GM19035 (cell line): ENCODE data around the gene HLA-DOB.
"Not testable (repeated sequence)": the region's sequence is repeated elsewhere in the genome, so short reads cannot be mapped to it uniquely, and the experiment has no call there.

ENCODE experiments used
- ATAC-seq: cut with Tn5 transposase; IDR thresholded peaks from one replicate; pipeline ENCODE4 v1.9.1; 2021; ENCODE audit not compliant: unreplicated experiment

The HLA-DOB gene

DNA sequence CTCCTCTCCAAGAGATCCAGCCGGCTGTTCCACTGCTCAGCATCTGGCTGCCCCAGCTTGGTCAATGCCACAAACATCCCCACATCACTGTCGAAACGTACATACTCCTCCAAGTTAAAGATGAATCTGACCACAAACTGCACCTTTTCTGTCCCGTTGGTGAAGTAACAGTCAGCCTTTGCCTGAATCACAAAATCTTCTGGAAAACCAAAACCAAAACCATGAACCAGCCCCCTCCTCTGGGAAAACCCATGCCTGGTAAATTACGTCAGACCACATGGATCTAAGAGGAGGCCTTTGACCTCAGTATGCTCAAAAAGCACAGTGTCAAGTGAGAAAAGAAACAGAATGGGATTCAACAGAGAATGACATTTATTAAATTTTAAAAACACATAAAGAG lies 1.7 kb downstream of the HLA-DOB start:
- no peak for ATAC-seq

- no peak for ATAC-seq
Measured at GRCh38 chr6:32814145-32814544, 2.7 kb downstream of the HLA-DOB start.

- no peak for ATAC-seq
Measured at GRCh38 chr6:32809171-32809570, 7.6 kb downstream of the HLA-DOB start.

DNA sequence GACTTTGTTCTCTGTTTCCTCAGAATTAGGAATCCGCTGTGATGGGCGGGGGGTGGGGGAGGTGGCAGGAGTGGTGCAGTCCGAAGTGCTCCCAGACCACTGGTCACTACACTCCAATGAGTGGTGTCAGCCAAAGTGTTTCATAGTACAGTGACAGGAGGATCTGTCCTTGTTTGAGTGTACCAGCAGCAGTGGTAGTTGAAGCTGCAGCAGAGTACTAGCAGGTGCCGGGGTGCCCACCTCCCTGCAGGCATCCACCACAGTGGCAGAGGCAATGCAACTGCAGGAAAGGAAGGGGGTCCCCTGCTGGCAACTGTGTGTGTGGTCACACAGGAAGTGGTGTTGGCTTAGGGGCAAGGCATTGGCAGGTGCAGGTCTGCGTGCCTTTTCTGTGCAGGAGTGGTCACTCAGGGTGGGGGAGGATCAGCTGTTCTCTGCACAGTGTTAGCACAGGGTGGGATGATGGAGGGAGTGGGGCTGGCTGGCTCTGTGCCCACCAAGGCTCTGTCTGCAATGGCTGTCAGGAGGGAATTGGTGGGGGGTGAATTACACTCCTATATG lies 9.7 kb downstream of the HLA-DOB start:
- no peak for ATAC-seq

DNA sequence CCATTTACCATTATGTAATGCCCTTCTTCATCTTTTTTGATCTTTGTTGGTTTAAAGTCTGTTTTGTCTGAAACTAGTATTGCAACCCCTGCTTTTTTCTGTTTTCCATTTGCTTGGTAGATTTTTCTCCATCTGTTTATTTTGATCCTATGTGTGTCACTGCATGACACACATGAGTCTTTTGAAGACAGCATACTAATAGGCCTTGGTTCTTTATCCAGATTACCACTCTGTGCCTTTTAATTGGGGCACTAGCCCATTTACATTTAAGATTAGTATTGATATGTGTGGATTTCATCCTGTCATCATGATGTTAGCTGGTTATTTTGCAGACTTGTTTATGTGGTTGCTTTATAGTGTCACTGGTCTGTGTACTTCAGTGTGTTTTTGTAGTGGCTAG lies 11.4 kb downstream of the HLA-DOB start:
- not testable (repeated sequence) for ATAC-seq

GRCh38 chr6:32803416-32803815 lies 13.4 kb downstream of the HLA-DOB start:
- ATAC-seq: no peak

- no peak for ATAC-seq
Measured at GRCh38 chr6:32799740-32800139, 17.1 kb downstream of the HLA-DOB start.

- no peak for ATAC-seq
Measured at GRCh38 chr6:32799168-32799567, 17.6 kb downstream of the HLA-DOB start.

DNA sequence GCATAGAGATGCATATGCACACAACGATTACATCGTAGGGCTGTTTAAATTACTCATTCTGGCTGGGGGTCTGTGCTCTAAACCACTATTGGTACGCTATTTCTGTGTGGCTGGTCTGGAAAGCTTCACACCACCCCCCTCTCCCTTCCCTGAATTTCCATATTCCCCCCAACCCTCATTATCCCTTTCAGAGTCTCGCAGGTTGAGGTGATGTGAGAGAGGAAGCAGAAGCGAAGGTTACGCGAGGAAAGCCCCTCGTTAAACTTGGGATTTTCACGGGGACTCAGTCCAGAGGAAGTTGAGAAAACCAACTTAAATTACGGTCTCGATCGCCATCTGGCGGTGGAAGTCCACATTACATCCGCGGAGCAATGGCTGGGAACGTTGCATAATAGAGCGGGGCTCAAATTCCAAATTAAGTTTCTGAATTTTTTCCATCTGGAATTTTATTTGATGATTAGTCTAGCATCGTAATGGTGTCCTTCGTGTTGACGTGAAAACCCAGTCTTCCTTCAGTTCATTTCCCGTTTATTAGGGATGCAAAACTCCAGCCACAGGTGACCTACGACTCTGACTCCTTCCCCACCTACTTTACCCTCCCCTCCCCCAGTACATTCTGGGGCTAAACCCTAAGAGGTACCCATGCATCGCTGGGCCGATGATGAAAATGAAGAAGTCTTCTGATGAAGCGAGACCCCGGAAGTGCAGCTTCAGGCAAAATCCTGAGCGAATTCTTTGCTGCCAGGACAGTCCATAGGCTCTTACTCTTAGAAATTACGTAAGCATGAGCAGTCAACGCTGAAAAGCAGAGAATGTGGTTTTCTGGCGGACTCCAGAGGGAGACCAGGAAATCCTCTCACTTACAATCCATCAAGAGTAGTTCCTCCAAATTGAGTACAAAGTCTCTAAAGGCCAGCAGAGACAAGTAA lies 19.7 kb downstream of the HLA-DOB start:
- ATAC-seq: no peak

DNA sequence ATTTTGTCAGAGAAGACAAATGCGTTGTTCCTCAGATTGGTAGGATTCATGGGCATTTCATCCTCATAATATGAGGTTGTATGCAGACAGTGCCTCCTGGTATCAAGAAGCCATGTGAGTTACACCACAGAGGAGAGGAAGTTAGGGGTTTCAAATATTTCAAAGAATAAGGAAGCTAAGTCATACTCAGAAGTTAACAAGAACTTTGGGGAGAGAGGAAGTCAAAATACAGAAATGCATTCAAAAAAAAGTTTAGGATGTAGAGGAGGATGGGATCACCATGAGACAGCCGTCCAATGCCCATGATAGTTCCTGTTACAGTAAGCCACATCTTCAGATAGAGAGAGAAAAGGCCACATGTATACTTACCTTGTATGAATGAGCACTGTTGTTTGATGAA lies 22.3 kb downstream of the HLA-DOB start:
- ATAC-seq: no peak

GRCh38 chr6:32792901-32793435 lies 23.8 kb downstream of the HLA-DOB start:
- ATAC-seq: no peak

DNA sequence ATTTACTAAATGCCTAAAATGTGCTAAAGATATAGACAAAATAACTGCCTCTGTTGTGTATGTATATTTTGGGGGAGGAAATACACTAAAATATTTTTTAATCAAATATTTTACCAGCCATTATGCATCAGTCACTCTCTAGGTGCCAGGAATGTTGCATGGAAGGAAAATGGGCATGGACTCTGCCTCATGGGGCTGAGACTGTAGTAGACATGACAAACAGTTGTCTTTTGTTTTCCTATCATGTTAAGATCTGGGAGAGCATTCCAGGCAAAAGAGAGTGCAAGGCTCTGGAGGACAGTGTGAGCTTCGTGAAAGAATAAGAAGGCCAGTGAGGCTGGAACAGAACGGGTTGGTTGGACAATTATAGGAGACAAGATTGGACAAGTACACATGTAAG lies 26.5 kb downstream of the HLA-DOB start:
- no peak for ATAC-seq

GRCh38 chr6:32785781-32786533 lies 30.8 kb downstream of the HLA-DOB start:
- ATAC-seq: no peak

- ATAC-seq: not testable (repeated sequence)
Measured at GRCh38 chr6:32782923-32783322, 33.9 kb downstream of the HLA-DOB start.

- ATAC-seq: no peak
Measured at GRCh38 chr6:32779036-32779435, 37.8 kb downstream of the HLA-DOB start.

DNA sequence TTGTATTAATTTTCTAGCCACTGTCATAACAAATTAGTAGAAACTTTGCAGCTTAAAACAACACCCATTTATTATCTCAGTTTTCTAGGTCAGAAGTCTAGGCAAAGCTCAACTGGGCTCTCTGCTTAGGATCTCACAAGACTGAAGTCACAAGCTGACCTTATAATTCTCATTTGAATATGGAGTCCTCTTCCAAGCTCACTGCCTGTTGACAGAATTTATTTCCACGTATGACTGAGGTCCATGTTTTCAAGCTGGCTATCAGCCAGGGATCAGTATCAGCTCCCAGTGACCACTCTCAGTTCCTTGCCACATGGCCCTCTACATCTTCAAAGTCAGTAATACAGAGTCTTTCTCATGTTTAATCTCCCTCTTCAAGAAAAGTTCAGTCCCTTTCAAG lies 41.7 kb downstream of the HLA-DOB start:
- no peak for ATAC-seq

GRCh38 chr6:32774426-32774825 lies 42.4 kb downstream of the HLA-DOB start:
- no peak for ATAC-seq

GRCh38 chr6:32772656-32773055 lies 44.1 kb downstream of the HLA-DOB start:
- ATAC-seq: no peak

DNA sequence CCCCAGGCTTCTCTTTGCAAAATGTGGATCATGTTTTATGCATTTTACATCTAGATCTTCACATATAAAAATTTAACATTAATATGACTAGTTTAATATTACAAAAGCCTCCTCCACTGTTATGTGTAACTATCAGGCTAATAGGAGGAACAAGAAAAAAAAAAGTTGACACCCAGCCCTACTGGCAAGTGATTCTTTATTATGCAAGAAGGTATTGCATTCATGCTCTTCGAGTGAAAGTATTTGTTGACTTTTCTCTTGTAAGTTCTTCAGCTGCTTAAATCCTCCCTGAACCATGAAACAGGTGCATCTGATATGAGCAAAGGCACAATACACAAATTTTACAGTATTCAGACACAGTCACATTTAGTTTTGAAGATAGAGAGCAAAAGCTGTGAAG lies 52.8 kb downstream of the HLA-DOB start:
- no peak for ATAC-seq

DNA sequence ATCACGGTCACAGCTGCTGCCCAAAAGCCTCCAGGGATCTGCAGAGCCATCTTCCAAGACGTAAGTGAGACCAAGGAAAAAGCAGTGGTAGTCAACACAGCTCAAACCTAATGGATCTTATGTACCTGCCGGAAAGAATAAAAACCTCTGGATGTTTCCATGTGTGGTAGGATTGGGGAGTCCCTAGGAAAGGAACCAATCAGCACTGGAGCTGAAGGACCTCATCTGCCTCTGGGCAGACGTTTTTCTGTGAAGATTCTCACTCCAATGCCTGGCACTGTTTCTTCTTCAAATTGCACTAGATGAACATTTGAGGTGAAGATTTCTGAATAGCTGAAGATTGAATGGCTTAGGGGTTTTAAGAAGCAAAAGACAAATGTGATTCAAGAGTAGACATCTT lies 53.4 kb downstream of the HLA-DOB start, which contains the start of gene HLA-DQB2:
Gene HLA-DQB2 (minus strand): TSS at position 112 of the 400 bp plus-strand sequence. CDS start 62 bp downstream, at position 50.
- no peak for ATAC-seq
